Tibial nerve (tissue), 4 donors: ENCODE results near the gene APLP2. TPM values are rescaled to one million over a fixed set of nuclear protein-coding genes. Genes with fewer than 3 reads are reported as not detected.

Experiments used
- DNase-seq, 2 donors: peaks; one replicate each; pipeline ENCODE4 v3.0.0-alpha.2; 2019; ENCODE audit warnings: low spot score in 2 of 2
- H3K27ac ChIP-seq, 4 donors: fragments of 200-600 bp; sonication (generic) in 3 of 4; one replicate each; pipeline ENCODE4 v1.5.1; 2017 to 2019; ENCODE audit warnings: mild to moderate bottlenecking in 1 of 4
- H3K27me3 ChIP-seq, 2 donors: fragments of 200-600 bp; sonication (generic) in 1 of 2; one replicate each; pipeline versions ENCODE4 v1.5.1 to v1.6.0; 2017 to 2019
- H3K36me3 ChIP-seq, 3 donors: fragments of 200-600 bp; sonication (generic); one replicate each; pipeline ENCODE4 v1.5.1; 2018 to 2019
- H3K4me1 ChIP-seq, 4 donors: fragments of 200-600 bp; sonication (generic) in 3 of 4; one replicate each; pipeline ENCODE4 v1.5.1; 2017 to 2019
- H3K4me3 ChIP-seq, 4 donors: fragments of 200-600 bp; sonication (generic) in 3 of 4; one replicate each; pipeline ENCODE4 v1.5.1; 2017 to 2019; ENCODE audit warnings: mild to moderate bottlenecking in 1 of 4, moderate library complexity in 1 of 4
- H3K9me3 ChIP-seq, 4 donors: fragments of 200-600 bp; sonication (generic) in 3 of 4; one replicate each; pipeline ENCODE4 v1.5.1; 2017 to 2019
- CTCF ChIP-seq, 5 experiments: fragments of 200-600 bp in 3 of 5; fragments of 450-650 bp in 2 of 5; sonication (generic) in 3 of 5; IDR thresholded peaks; one replicate each; pipeline ENCODE4 v1.5.1; 2016 to 2019; ENCODE audit warnings: antibody characterized with exemption in 5 of 5, mild to moderate bottlenecking in 3 of 5, moderate library complexity in 2 of 5
- EP300 ChIP-seq, 2 donors: sonication (generic); formaldehyde crosslinking; IDR thresholded peaks; one replicate each; pipeline ENCODE4 v1.6.1; 2017; ENCODE audit warnings: antibody characterized with exemption in 2 of 2, mild to moderate bottlenecking in 1 of 2
- POLR2A ChIP-seq, 2 donors: fragments of 450-650 bp; IDR thresholded peaks; one replicate each; pipeline ENCODE4 v1.6.1; 2017; ENCODE audit warnings: antibody characterized with exemption in 2 of 2, mild to moderate bottlenecking in 2 of 2, moderate library complexity in 2 of 2
- WGBS, 2 donors: methylation state at CpG; one replicate each; pipeline ENCODE4 v1.1.5; 2018; 5-methylcytosine and 5-hydroxymethylcytosine counted together
- total RNA-seq, 4 donors: library from RNA; depleted of rRNA; stranded (reverse); fragments of >200 nt; gene quantifications; one replicate each; pipeline ENCODE4 v1.1.0, GENCODE V29; 2016

Gene APLP2
- total RNA-seq, 4 donors from 2014 or later: 200 to 229 (median 212) TPM

- 88 to 96% methylated on average over 5 of the region's 5 CpGs for WGBS, 2 donors
- DNase-seq: no peak
- H3K36me3 ChIP-seq: peaks cover 0 to 36% (median 0%) of the 10 kb centered on the region in 3 donors
- H3K4me1 ChIP-seq: peaks cover 0 to 17% (median 7%) of the 10 kb centered on the region in 4 donors
- no peaks in the 10 kb centered on the region for H3K27me3 ChIP-seq
- no peak overlapping the region for H3K4me3 ChIP-seq
- TF ChIP-seq EP300 (IDR thresholded peaks at IDR 0.05) (no peak), POLR2A (IDR thresholded peaks at IDR 0.05) (no peak), CTCF (IDR thresholded peaks at IDR 0.05) (no peak)
- H3K9me3 ChIP-seq: no peaks in the 10 kb centered on the region
- H3K27ac ChIP-seq: no peak overlapping the region
Measured at GRCh38 chr11:130114281-130114680, 44.6 kb downstream of the APLP2 start.

- Histone ChIP-seq H3K27me3 (no peaks in the 10 kb centered on the region), H3K27ac (no peak overlapping the region), H3K4me3 (no peak overlapping the region), H3K4me1 (peaks cover 0 to 17% (median 7%) of the 10 kb centered on the region in 4 donors), H3K36me3 (peaks cover 0 to 36% (median 0%) of the 10 kb centered on the region in 3 donors), H3K9me3 (no peaks in the 10 kb centered on the region)
- DNase-seq: no peak
- 92 to 99% methylated on average over 4 of the region's 4 CpGs for WGBS, 2 donors
- no peak for TF ChIP-seq POLR2A (IDR thresholded peaks at IDR 0.05)
- TF ChIP-seq CTCF (IDR thresholded peaks at IDR 0.05): no peak
- TF ChIP-seq EP300 (IDR thresholded peaks at IDR 0.05): no peak
Measured at GRCh38 chr11:130114726-130115125, 45.0 kb downstream of the APLP2 start.

- H3K4me1 ChIP-seq: peaks cover 0 to 17% (median 7%) of the 10 kb centered on the region in 4 donors
- no peaks in the 10 kb centered on the region for H3K27me3 ChIP-seq
- no peak overlapping the region for H3K4me3 ChIP-seq
- no peaks in the 10 kb centered on the region for H3K9me3 ChIP-seq
- no peak overlapping the region for H3K27ac ChIP-seq
- no peak for DNase-seq
- TF ChIP-seq POLR2A (IDR thresholded peaks at IDR 0.05): no peak
- no peak for TF ChIP-seq CTCF (IDR thresholded peaks at IDR 0.05)
- WGBS, 2 donors: 71 to 77% methylated on average over 2 of the region's 2 CpGs
- peaks cover 0 to 34% (median 0%) of the 10 kb centered on the region in 3 donors for H3K36me3 ChIP-seq
Measured at GRCh38 chr11:130115218-130115617, 45.5 kb downstream of the APLP2 start.

GRCh38 chr11:130118165-130118564 is 48.5 kb downstream of the APLP2 start:
- Histone ChIP-seq H3K4me3 (no peak overlapping the region), H3K27ac (no peak overlapping the region), H3K4me1 (peaks cover 0 to 34% (median 12%) of the 10 kb centered on the region in 4 donors), H3K27me3 (no peaks in the 10 kb centered on the region), H3K36me3 (peaks cover 0 to 17% (median 1%) of the 10 kb centered on the region in 3 donors), H3K9me3 (no peaks in the 10 kb centered on the region)
- WGBS, 2 donors: 80 to 86% methylated on average over 2 of the region's 2 CpGs
- no peak for TF ChIP-seq CTCF (IDR thresholded peaks at IDR 0.05)
- TF ChIP-seq EP300 (IDR thresholded peaks at IDR 0.05): no peak
- TF ChIP-seq POLR2A (IDR thresholded peaks at IDR 0.05): no peak
- no peak for DNase-seq

GRCh38 chr11:130118636-130119387 is 49.1 kb downstream of the APLP2 start:
- no peak overlapping the region for H3K27ac ChIP-seq
- H3K9me3 ChIP-seq: no peaks in the 10 kb centered on the region
- no peak overlapping the region for H3K4me3 ChIP-seq
- peaks cover 0 to 39% (median 14%) of the 10 kb centered on the region in 4 donors for H3K4me1 ChIP-seq
- no peaks in the 10 kb centered on the region for H3K27me3 ChIP-seq
- DNase-seq: no peak
- peaks cover 0 to 24% (median 8%) of the 10 kb centered on the region in 3 donors for H3K36me3 ChIP-seq
- TF ChIP-seq CTCF (IDR thresholded peaks at IDR 0.05): no peak
- TF ChIP-seq POLR2A (IDR thresholded peaks at IDR 0.05): no peak
- no peak for TF ChIP-seq EP300 (IDR thresholded peaks at IDR 0.05)
- WGBS, 2 donors: 90 to 92% methylated on average over 9 of the region's 9 CpGs
